Measurements from ENCODE around the gene CRYBG2.
A peak's percentile ranks its signal among the peaks of the same experiment; 100 is the strongest.
"Not testable (repeated sequence)": the region's sequence is repeated elsewhere in the genome, so short reads cannot be mapped to it uniquely, and the experiment has no call there.

The CRYBG2 gene

DNA sequence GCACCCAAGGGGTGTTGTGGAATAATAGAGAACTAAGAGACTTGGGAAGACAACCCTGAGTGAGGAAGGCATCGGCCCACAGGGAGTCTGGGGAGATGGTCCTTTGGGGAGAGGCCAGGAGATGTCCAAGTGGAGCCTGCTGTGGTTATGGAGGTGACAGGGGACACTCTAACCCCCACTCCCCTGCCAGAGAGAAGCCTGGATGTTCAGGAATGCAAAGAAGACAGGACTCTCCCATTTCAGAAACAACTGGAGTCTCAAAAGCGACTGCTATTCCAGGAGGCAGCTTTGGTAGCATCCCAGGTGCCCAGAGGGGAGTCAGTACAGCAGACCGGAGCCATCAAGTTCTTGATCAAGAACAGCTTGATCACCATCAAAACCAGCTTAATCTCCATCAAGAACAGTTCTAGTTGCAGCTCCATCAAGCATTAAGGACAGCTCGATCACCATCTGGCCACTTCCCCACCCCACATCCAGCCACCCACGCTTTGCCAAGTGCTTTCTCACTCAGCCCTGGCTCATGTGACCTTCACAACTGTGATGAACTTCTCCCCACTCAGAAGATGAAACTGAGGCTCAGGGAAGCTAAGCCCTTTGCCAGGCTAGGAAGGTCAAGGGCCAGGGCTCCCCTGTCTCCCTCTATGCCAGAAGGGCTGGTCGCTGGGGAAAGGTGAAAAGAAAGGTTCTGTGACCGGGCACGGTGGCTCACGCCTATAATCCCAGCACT lies 35.4 kb downstream of the CRYBG2 start:
- peak; percentile 93 for DNase-seq

DNA sequence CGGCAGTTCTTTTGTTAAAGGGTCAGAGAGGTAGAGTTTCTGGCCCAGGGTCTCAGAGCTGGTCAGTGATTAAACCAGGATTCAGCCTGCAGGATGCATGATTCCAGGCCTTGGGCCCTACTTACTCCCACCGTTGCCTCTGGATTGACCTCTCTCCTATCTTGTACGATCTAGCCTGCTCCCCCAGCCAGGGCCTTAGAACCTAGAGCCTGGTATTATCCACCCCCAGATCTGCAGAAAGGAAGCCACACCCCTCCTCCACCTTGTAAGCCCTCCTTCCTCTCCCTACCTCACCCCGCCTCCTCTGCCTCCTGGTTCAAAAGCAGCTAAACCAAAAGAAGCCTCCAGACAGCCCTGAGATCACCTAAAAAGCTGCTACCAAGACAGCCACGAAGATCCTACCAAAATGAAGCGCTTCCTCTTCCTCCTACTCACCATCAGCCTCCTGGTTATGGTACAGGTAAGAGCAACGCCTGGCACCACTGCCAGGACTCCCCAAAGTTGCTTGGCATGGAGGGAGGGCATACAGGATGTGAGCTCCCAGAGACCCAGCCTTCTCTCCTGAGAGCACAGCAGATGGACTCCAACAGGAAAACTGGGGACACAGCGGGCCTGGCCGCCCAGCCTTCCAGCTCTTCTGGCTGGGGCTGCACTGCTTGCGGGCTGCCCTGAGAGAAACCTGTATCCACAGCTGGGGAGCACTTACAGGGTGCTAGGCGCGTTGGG lies 36.2 kb downstream of the CRYBG2 start, which contains the start of gene CD52:
TSS of gene CD52 (plus strand) at position 347 of the 726 bp plus-strand sequence. CDS start at position 407, 60 bp downstream.
- DNase-seq: no peak

DNA sequence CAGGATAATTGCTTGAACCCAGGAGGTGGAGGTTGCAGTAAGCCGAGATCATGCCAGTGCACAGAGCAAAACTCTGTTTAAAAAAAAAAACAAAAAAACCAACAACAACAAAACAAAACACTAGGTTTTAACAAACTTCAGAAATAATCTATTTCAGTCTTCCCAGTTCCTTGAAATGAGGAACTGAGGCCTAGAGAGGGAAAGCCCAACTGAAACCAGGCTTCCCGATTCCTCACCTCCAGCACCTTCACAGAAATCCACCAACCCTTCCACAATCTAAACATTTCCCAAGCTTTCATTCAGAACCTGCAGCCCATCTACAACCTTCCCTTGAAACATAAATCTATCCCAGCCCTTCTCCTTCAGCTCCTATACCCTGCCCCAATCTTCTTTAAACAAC lies 36.8 kb downstream of the CRYBG2 start:
- DNase-seq: peak; percentile 50

DNA sequence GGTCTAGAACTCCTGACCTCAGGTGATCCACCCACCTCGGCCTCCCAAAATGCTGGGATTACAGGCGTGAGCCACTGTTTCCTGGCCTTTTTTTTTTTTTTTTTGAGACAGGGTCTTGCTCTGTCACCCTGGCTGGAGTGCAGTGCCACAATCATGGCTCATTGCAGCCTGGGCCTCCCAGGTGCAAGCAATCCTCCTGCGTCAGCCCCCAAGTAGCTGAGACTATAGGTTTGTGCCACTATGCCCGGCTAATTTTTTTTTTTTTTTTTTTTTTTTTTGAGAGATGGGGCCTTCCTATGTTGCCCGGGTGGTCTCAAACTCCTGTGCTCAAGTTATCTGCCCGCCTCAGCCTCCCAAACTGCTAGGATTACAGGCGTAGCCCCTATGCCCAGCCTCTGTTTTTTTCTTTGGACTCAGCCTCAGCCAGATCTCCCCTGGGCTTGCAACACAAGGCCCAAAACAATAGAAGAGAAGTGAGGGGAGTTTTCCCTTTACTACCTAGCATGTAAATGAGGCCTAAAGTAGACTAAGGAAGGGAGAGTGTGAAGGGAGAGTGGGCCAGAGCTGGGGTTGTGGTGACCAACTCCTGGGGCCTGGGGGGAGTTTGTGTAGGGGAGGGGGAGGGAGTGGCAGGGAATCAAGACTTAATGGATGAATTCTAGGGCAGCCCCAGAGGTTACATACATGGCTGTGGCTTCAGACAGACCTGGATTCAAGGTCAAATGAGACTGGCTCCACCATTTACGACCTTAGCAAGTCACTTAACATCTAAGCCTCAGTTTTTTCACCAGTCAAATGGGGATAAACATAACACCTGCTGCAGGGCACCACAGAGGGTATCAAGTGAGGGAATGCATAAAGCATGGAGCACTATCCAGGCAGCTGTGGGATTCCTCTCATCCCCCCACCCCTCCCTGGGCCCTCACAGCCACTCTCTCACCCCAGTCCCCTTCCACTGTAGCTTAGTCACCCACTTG lies 37.8 kb downstream of the CRYBG2 start:
- DNase-seq: no peak

DNA sequence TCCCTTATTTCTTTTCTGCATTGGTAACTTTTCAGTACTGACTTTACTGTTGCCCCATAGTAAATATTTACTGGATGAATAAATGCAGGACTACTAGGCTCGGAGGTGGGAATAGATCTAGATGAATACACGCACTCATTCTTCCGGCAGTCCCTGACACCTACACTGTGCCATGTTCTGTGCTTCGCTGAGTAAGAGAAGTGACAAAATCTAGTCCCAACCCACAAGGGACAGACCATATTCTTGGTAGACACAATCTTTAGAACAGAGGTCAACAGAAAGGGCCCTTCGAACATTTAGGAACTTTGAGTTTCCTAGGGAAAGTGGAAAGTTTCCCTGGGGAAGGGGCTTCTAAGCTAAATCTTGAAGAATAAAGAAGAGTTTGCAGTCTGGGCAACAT lies 39.4 kb downstream of the CRYBG2 start:
- no peak for DNase-seq

DNA sequence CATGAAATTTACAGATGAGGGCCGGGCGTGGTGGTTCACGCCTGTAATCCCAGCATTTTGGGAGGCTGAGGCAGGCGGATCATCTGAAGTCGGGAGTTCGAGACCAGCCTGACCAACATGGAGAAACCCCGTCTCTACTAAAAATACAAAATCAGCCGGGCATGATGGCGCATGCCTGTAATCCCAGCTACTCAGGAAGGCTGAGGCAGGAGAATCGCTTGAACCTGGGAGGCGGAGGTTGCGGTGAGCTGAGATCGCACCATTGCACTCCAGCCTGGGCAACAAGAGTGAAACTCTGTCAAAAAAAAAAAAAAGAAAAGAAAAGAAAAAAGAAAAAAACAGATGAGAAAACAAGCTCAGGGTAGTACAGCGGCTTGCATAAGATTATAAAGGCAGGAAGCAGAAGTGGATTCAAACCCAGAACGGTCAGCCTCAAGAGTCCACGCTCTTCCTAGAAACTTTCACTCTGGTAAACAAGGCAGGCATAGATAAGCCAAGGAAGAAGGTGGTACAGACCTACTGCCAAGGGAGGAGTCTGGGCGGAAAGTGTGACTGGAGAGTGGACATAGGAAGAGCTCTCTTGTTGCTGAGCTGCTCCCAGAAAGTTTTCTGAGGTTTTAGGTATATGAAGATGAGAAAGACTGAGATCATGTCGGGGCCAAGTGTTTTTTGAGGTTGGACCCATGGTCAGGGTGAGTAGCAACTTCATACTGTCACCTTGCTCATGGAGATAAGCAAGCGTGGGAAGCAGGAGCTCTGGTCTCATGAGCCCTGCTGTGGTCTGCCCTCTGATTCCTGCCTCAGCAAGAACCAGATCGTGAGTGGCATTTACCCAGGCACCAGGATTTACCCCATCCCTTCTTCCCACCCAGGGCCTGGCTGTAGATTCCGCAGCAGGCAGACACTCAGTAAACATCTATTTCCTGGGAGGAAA lies 45.7 kb downstream of the CRYBG2 start:
- not testable (repeated sequence) for DNase-seq

DNA sequence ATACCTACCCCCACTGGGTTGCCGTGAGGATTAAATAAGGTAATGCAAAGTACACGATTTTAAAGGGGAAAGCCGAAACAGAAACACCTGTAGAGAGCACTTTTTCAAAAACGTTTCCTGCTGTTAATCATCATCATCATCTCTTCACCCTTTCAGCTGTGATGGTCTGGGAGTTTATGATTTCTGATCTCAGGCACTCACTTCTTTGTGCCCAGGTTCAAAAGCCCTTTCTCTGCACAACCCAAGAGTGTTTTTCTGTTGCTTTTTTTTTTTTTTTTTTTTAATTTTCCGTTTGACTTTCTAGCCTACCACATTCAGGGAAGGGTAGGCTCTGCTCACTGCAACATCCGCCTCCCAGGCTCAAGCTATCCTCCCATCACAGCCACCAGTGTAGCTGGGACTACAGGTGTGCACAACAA lies 46.6 kb downstream of the CRYBG2 start:
- DNase-seq: no peak

DNA sequence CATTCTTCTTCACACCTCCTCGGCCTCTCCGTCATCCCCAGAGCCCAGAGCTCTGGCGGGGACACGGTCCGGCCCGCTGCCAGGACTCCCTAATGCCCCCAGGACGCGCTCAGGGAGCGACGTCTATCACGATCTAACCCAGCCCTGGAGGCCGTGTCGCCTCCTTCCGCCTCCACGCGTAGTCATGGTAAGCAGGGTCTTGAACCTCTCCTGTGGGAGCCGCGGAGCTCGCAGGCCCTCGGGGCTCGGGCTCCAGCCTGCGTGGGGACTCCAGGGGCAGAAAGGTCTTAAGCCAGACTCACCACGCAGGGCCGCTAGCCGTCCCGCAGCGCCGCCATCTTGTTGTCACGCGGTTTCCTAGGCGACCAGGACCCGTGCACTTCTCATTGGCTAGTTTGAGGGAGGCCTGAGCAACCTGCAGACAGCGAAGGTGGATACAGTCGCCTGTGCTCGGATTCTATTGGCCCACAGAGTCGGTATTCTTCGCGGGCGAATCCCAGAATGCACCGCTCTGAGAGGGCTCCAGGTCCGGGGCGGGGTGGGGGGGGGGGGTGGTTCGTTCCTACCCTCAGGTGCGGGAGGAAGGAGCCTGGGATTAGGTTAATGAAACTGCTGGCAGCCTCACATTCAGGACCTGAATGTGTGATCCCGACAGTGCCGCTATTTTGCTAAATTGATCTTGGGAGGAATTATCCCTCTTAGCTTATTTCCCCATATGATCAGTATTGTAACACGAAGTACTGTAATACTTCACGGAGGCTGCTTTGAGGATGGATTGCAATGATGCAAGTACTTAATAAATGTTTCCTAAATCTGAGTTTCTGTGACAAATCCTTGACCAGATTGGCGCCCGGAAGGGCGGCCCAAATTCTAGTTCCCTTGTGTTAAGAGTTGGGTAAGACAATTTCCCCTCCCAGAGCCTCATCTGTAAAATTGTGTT lies 47.4 kb downstream of the CRYBG2 start, which contains the start of gene UBXN11:
TSS of gene UBXN11 (minus strand) at position 347 of the 940 bp plus-strand sequence. CDS start 3,753 bp downstream, outside the sequence.
- DNase-seq: peak; percentile 92

DNA sequence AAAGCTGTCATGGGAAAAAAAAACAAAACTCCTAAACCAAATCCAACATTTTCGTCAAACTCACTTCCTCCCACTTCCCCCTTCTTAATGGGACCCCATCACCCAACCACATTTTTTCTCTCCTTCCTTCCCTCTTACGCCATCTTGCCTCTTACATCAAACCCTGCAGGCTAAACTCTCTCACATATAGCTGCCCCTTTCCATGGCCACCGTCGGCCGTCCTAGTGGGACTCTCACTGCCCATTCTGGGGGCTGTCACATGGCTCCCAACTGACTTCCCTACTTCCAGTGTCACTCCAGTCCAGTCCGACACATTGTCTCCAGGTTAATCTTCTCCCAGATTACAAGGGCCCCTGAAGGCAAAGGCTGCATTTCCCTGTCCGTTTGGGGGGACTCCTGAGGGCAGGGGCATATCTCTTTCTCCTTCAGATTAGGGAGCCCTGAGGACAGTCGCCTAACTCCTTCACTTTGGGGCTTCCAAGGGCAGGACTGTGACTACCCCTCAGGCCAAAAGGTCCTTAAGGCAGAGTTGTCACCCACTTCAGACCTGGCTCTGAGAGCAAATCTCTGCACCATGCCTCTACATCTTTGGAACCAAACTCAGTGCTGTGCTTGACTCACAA lies 48.2 kb downstream of the CRYBG2 start:
- DNase-seq: peak; percentile 51

DNA sequence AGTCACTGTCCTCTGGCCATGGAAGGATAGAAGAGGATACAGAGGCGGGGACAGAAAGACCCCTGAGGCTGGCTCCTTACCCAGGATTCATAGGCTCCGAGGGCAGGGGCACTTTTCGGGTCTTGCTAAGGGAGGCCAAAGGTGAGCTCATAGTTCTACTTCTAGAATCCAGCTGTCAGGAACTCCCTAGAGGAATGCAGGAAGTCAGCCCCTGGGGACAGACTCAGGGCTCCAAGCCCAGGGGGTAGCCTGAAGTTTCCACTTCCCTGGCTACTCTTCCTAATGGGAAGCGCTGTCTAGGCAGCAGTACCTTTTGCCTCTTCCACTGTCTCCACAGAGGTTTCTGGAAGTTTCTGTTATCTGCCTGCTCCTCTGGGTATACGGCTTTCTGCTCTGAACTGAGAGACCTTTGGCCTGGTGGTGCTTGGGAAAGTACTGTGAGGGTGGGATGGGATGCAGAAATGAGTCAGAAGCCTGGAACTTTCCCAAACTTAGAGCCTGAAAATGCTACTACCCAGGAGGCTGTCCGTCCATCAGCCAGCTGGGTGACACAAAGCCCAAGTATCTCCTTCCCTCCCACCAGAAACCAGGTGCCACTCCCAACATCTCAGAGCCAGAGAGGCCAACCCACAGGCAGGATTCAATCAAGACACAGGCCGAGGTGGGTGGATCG lies 51.1 kb downstream of the CRYBG2 start:
- DNase-seq: no peak

DNA sequence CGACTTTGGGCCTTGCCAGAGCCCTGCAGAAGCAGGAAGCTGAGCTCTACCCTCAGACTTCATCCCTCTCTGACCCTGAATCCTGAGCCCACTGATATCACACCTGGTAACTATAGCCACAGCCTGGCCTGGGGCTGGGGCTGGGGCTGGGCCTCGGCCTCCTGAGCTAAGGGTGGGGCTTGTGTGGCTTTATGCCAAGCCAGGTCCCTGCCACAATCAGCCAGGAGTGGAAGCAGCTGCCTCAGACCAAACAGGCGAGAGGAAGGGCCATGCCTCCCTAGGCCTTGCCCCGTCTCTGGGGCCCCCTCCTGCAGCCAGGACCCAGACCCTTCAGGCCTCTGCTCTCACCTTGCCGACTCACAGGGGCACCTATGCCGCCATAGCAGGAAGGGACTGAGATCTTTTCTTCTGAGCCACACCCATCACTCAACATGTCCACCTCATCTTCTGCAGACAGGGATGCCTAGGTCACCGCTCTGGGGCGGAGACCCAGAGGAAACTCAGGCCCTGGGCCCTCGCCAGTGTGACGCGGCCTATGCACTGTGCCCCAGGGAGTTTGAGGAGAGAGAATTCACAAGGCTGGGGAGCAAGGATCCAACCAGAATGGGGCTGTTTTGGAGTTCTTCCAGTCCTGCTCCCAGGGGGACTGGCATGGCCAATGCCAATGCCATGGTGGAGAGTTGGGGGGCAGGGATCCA lies 53.2 kb downstream of the CRYBG2 start:
- no peak for DNase-seq

DNA sequence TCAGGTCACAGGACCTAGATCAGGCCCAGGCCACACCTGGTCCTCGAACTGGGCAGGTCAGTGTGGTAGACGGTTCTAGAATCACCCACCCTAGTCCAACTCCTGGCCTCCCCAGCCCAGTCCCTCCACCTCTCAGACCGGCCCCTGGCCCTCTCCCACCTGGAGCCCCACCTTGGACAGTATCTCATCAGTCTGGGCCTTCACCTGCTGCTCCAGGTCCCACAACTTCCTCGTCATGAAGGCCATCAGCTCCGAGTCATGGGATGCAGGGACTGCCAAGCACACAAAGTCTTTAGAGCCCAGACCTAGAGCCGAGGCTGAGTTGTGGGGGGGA lies 56.2 kb downstream of the CRYBG2 start:
- no peak for DNase-seq

DNA sequence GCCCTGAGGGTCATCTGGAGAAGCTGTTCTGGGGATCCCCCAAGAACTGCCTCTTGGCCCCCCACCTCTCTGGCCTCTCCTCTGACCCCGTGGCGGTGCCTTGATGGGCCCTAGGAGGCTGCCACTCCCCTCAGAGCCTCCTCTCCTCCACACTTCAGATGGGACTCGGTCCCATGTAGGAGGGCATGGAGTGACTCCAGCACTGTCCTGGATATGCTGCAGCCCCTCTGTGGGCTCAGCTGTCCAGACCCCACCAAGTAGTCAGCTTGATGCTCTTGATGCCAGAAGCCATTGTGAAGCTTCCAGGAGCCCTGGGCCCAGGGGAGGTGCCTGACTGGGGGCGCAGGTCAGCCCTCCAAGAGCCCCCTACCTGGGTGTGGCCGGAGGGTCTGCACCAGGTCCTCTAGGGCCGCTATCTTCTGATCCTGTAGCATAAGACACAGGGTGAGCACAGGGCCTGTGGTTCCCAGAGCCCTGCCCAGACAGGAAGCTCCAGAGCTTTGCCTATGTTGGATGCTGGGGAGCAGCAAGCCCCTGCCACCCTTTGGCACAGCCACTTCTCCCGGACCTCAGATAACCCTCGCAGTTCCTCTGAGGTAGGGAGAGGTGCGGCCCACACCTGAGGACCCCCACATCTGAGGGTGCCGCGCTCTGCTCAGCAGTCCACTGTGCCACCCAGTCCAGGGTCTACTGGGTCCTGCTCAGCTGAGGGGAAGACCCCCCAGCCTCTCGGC lies 56.7 kb downstream of the CRYBG2 start:
- DNase-seq: no peak

DNA sequence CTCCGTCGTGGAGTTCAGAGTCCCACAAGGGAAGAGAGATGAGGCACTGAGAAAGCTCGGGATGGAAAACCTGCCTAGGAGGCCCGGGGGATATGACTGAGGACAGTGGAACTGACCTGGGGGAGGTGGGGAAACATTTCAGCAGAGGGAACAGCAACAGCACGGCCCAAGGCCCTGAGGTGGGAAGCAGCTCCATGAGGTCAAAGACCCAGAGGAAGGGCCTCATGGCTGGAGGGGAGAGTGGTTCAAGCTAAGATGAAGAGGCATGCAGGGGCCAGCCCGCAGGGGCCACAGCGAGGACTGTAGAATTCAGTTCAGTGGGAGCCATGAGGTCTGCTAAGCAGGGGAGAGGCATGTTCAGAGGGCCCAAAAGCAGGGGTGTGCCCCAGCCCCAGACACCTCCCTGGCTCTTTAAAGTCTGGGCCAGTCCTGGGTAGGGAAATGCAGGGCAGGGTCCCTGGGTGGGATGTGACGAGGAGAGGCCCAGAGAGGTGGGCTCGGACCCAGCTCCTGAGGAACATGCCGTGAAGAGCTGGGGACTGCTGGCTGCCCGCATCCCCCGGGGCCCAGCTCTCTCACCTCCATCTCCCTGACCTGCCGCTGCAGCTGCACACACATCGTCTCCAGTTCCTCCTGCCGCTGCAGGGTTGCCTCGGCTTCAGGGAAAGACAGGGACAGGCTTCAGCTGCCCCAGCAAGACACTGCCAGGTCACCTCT lies 57.4 kb downstream of the CRYBG2 start:
- no peak for DNase-seq

DNA sequence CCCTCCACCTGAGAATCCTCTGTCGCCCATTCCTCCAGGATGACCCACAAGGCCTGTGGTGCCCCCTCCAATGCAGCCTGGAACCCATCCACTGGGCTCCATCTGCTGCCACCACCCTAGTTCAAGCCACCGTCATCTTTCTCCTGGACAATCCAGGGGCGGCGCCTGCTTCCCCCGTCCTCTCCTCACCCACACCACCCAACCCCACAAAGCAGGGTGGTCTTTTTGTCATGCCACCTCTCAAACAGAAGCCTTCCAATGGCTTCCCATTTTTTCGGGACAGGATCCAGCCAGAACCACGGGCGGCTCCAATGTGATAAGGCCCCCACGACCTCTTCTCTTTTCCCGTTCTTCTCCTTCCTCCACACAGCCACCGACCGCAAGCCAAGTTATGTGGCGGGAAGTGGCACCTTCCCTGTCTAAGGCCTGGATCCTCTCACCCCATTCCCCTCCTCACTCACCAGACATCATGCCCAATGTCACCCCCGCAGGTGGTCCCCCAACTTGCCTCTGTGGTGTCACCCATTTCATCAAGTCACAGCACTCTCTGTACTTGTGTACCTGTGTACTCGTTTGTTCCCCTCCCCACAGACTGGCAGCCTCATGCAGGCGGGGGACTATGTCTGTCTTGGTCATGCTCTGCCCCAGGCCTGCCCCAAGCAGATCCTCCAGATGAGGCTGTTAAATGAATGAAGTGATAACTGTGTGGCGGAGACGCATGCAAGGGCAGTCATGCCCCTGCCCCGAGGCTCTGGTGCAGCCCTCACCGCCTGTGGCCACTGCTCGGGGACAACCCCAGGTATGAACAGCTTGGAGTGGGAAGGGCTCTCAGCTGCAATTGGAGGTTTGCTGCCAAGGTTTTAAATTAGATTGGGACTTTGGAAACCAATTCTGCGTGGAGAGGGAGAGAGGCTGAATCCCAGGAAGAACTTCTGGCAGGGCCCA lies 58.5 kb downstream of the CRYBG2 start:
- DNase-seq: no peak

DNA sequence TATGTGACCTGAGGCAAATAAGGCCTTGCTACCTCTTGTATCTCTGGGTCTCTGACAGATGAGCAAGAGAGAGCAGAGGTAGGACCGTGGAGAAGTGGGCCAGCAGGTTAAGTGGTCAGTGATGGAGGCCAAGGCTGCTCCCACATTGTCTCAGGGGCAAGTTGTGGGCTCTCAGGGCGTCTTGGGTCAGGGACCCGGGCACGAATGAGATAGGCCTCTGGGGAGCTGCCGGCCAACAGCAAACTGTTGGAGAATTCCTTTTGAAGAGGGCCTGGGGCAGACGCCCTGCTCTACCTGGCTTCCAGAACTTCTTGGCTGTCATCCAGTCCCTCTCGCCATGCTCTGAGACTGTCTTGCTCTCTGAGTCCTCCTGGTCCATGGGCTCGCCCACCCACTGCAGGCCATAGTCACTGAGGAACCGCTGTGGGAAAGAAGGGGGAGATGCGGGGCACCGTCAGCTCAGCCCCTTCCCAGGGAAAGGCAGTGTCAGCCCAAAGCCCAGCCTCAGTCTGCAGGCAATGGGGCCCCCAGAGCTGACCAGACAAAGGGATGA lies 59.9 kb downstream of the CRYBG2 start:
- DNase-seq: no peak

Data from suppressor macrophage treated with lipopolysaccharide for 4 hours (primary cell).